ENCODE data around the gene CEP120. TPM values are rescaled to one million over a fixed set of nuclear protein-coding genes. Genes with fewer than 3 reads are reported as not detected.

Gene CEP120
- total RNA-seq, 1 donor from 2014 or later, result 21.8 TPM

DNA sequence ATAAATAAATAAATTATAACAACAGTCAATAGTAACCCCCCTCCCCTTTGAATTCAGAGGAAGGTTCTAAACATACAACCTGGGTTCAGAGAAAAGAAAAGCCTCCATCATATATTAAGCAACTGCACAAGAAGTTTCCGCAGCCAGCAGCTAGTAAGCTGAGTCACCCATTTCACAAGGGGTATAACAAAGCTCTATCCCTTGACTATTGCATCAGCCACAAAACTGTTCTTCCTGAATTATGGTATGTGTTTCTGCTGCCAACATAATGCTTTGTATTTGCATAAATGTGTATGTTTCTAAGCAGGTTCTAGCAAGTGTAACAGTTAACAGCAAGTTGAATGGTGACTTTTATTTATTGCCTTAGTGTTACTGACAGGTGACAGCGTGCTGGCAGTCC lies 6.8 kb upstream of the CEP120 start:
- Mint-ChIP-seq H3K36me3 (ENCODE audit: insufficient read depth) (no peaks in the 10 kb centered on the region), H3K9me3 (ENCODE audit: low read depth) (peaks cover 4% of the 10 kb centered on the region), H3K4me1 (ENCODE audit: low read depth) (peaks cover 10% of the 10 kb centered on the region), H3K27me3 (no peaks in the 10 kb centered on the region), H3K4me3 (ENCODE audit: low read depth) (no peak overlapping the region), H3K27ac (no peak overlapping the region)
- TF ChIP-seq CTCF (IDR thresholded peaks at IDR 0.05; ENCODE audit: unreplicated experiment), result no peak
- no peak for DNase-seq (ENCODE audit: low spot score, unreplicated experiment)

DNA sequence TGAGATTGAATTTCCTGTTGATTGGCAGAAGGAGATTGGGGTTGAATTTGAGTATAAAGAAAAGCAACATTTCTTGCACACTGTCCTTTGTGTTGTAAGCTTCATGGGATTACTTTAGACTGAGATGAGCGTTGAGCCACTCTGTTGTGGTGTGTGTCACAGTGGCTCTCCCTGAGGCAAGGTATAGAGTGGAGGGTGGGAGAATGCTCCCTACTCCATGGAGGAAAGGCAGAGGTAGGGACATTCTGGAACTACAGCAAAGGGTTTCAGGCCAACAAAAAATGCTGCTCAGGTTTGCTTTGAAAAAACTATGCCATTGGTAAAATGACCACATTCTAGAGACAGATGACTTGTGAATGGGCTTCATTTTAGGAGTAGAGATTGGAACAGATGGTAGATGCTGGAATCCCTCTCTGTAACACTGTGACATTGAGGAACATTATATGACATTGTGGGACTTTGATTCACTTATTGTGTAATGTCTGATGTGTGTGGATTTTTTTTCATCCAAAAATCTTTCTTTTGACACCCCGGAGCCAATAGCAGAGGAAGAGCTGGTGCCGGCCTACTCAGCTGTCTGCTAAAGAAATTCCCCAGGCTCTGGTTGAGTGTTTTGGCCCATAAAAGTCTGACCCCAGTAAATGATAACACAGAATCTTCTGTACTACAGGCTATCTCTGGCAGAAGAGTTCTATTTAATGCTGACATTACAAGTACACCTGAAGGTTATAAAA lies 6.2 kb upstream of the CEP120 start:
- Mint-ChIP-seq H3K27me3 (no peaks in the 10 kb centered on the region), H3K4me1 (ENCODE audit: low read depth) (peaks cover 12% of the 10 kb centered on the region), H3K4me3 (ENCODE audit: low read depth) (no peak overlapping the region), H3K9me3 (ENCODE audit: low read depth) (peaks cover 4% of the 10 kb centered on the region), H3K36me3 (ENCODE audit: insufficient read depth) (no peaks in the 10 kb centered on the region), H3K27ac (peak overlapping the region; percentile 63)
- no peak for TF ChIP-seq CTCF (IDR thresholded peaks at IDR 0.05; ENCODE audit: unreplicated experiment)
- no peak for DNase-seq (ENCODE audit: low spot score, unreplicated experiment)

- no peak for TF ChIP-seq CTCF (IDR thresholded peaks at IDR 0.05; ENCODE audit: unreplicated experiment)
- peak overlapping the region; percentile 63 for H3K27ac Mint-ChIP-seq
Measured at GRCh38 chr5:123428521-123429220, 5.5 kb upstream of the CEP120 start.

GRCh38 chr5:123427281-123427680 lies 4.1 kb upstream of the CEP120 start:
- TF ChIP-seq CTCF (IDR thresholded peaks at IDR 0.05; ENCODE audit: unreplicated experiment), result no peak
- H3K27ac Mint-ChIP-seq, result no peak overlapping the region
- peaks cover 4% of the 10 kb centered on the region for H3K9me3 Mint-ChIP-seq (ENCODE audit: low read depth)
- no peaks in the 10 kb centered on the region for H3K27me3 Mint-ChIP-seq
- peaks cover 14% of the 10 kb centered on the region for H3K4me1 Mint-ChIP-seq (ENCODE audit: low read depth)
- no peaks in the 10 kb centered on the region for H3K36me3 Mint-ChIP-seq (ENCODE audit: insufficient read depth)
- no peak for DNase-seq (ENCODE audit: low spot score, unreplicated experiment)
- no peak overlapping the region for H3K4me3 Mint-ChIP-seq (ENCODE audit: low read depth)

More at GRCh38 chr5:123428521-123429220, 5.5 kb upstream of the CEP120 start:
- H3K27me3 Mint-ChIP-seq, result no peaks in the 10 kb centered on the region
- no peaks in the 10 kb centered on the region for H3K36me3 Mint-ChIP-seq (ENCODE audit: insufficient read depth)
- H3K4me1 Mint-ChIP-seq (ENCODE audit: low read depth), result peaks cover 14% of the 10 kb centered on the region
- H3K9me3 Mint-ChIP-seq (ENCODE audit: low read depth), result peaks cover 4% of the 10 kb centered on the region
- DNase-seq (ENCODE audit: low spot score, unreplicated experiment), result no peak
- H3K4me3 Mint-ChIP-seq (ENCODE audit: low read depth), result no peak overlapping the region

- peak overlapping the region; percentile 27 for H3K4me3 Mint-ChIP-seq (ENCODE audit: low read depth)
- H3K27ac Mint-ChIP-seq, result peak overlapping the region; percentile 3
- H3K9me3 Mint-ChIP-seq (ENCODE audit: low read depth), result no peaks in the 10 kb centered on the region
- H3K4me1 Mint-ChIP-seq (ENCODE audit: low read depth), result peaks cover 14% of the 10 kb centered on the region
- no peak for DNase-seq (ENCODE audit: low spot score, unreplicated experiment)
- no peaks in the 10 kb centered on the region for H3K27me3 Mint-ChIP-seq
- no peak for TF ChIP-seq CTCF (IDR thresholded peaks at IDR 0.05; ENCODE audit: unreplicated experiment)
- H3K36me3 Mint-ChIP-seq (ENCODE audit: insufficient read depth), result no peaks in the 10 kb centered on the region
Measured at GRCh38 chr5:123425431-123425830, 2.2 kb upstream of the CEP120 start.
